ENCODE data around the gene L3MBTL4.

GRCh38 chr18:5969355-5969988 is 445.2 kb downstream of the L3MBTL4 start:
- TF ChIP-seq GATA2 (IDR thresholded peaks at IDR 0.05; ENCODE audit: low read depth, low read length) (no peak), GATA3 (IDR thresholded peaks at IDR 0.05; ENCODE audit: low read depth, low read length) (no peak)
